NCI-H2196 (cell line): ENCODE measurements around the gene LINC00632.
A peak's percentile ranks its signal among the peaks of the same experiment; 100 is the strongest.
"Not testable (repeated sequence)": the region's sequence is repeated elsewhere in the genome, so short reads cannot be mapped to it uniquely, and the experiment has no call there.

Source experiments
- DNase-seq: peaks from one replicate; lab custom pipeline; 2025; ENCODE audit not compliant: unreplicated experiment; lab: John Stamatoyannopoulos, UW

Gene LINC00632

GRCh38 chrX:140709421-140709846, at the start of gene LINC00632:
LINC00632 (plus strand) TSS chrX:140709759.
- no peak for DNase-seq

GRCh38 chrX:140661643-140662042, 47.9 kb upstream of the LINC00632 start:
- DNase-seq: no peak

- DNase-seq: no peak
These were observed 44.6 kb upstream of the LINC00632 start for GRCh38 chrX:140664939-140665338.

GRCh38 chrX:140672840-140673731, 36.5 kb upstream of the LINC00632 start:
- no peak for DNase-seq

- no peak for DNase-seq
These were observed 21.9 kb upstream of the LINC00632 start for GRCh38 chrX:140687706-140688105.

- DNase-seq: not testable (repeated sequence)
These were observed 18.0 kb upstream of the LINC00632 start for GRCh38 chrX:140691596-140691995.

GRCh38 chrX:140697618-140698017, 11.9 kb upstream of the LINC00632 start:
- no peak for DNase-seq

GRCh38 chrX:140701480-140701879, 8.1 kb upstream of the LINC00632 start:
- no peak for DNase-seq

- no peak for DNase-seq
These were observed 1.2 kb downstream of the LINC00632 start for GRCh38 chrX:140710710-140711109.

GRCh38 chrX:140711894-140712293, 2.3 kb downstream of the LINC00632 start:
- DNase-seq: no peak

GRCh38 chrX:140712413-140713173, 3.0 kb downstream of the LINC00632 start:
- no peak for DNase-seq

- DNase-seq: no peak
These were observed 3.6 kb downstream of the LINC00632 start for GRCh38 chrX:140713174-140713539.

- DNase-seq: no peak
These were observed 6.2 kb downstream of the LINC00632 start for GRCh38 chrX:140715787-140716186.

GRCh38 chrX:140723121-140723715, 13.7 kb downstream of the LINC00632 start:
- DNase-seq: no peak

- DNase-seq: no peak
These were observed 14.8 kb downstream of the LINC00632 start for GRCh38 chrX:140724309-140724708.

- DNase-seq: no peak
These were observed 15.2 kb downstream of the LINC00632 start for GRCh38 chrX:140724736-140725135.

- no peak for DNase-seq
These were observed 15.9 kb downstream of the LINC00632 start for GRCh38 chrX:140725500-140725899.

GRCh38 chrX:140733766-140734342, 24.3 kb downstream of the LINC00632 start:
- DNase-seq: peak; percentile 4

GRCh38 chrX:140744085-140744484, 34.5 kb downstream of the LINC00632 start:
- no peak for DNase-seq

- DNase-seq: no peak
These were observed 47.4 kb downstream of the LINC00632 start for GRCh38 chrX:140756941-140757340.

GRCh38 chrX:140762061-140762460, 52.5 kb downstream of the LINC00632 start:
- peak; percentile 18 for DNase-seq
